DMS53 (cell line): ENCODE measurements around the gene DSG1.
"Not testable (repeated sequence)": the region's sequence is repeated elsewhere in the genome, so short reads cannot be mapped to it uniquely, and the experiment has no call there.

Experiments used
- DNase-seq: peaks from one replicate; lab custom pipeline; 2025; lab: John Stamatoyannopoulos, UW

Gene DSG1

DNA sequence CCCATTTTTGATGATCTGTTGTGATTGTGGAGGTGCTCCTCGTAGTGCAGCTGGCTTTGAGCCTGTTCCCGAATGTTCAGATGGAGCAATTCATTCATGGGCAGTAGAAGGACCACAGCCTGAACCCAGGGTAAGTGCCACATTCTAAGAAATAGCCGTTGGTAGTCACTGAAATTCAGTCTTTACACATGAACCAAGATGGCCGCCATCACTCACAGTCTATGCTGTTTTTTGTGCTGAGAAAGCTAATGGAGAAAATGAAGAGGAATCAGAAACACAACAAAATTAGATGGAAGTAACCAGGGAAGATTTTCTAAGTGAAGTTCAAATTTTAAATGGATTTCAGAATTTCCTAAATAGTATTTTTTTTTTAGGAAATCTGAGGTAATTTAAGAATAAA lies 25.5 kb downstream of the DSG1 start:
- no peak for DNase-seq

DNA sequence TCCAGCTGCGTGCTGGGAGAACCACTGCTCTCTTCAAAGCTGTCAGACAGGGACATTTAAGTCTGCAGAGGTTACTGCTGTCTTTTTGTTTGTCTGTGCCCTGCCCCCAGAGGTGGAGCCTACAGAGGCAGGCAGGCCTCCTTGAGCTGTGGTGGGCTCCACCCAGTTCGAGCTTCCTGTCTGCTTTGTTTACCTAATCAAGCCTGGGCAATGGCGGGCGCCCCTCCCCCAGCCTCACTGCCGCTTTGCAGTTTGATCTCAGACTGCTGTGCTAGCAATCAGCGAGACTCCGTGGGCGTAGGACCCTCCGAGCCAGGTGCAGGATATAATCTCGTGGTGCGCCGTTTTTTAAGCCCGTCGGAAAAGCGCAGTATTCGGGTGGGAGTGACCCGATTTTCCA lies 35.4 kb downstream of the DSG1 start:
- not testable (repeated sequence) for DNase-seq

DNA sequence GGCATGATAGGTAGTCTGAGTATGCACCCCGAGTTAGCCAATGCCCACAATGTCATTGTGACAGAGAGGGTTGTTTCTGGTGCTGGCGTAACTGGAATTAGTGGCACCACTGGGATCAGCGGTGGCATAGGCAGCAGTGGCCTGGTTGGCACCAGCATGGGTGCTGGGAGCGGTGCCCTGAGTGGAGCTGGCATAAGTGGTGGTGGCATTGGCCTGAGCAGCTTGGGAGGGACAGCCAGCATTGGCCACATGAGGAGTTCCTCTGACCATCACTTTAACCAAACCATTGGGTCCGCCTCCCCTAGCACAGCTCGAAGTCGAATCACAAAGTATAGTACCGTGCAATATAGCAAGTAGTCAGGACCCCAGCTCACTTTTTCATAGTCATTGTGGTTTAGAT lies 37.0 kb downstream of the DSG1 start:
- no peak for DNase-seq

DNA sequence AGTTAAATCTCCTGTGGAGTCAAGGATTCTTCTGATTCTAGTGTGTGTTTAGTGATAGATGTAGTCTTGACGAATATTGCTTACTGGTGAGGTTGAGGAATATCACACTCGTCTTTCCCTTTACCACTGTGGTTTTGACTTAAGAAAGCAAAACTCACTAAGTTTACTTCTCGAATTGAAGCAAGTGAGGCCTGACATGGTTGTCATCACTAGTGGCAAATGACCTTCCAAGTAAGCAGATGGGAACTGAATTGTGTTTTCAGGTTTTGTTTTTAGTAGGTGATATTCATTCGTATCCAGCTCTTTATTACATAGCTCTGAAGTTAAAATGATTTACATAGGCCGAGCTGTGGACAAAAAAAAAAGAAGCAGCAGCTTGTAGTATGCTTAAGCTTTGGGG lies 38.1 kb downstream of the DSG1 start:
- DNase-seq: no peak

DNA sequence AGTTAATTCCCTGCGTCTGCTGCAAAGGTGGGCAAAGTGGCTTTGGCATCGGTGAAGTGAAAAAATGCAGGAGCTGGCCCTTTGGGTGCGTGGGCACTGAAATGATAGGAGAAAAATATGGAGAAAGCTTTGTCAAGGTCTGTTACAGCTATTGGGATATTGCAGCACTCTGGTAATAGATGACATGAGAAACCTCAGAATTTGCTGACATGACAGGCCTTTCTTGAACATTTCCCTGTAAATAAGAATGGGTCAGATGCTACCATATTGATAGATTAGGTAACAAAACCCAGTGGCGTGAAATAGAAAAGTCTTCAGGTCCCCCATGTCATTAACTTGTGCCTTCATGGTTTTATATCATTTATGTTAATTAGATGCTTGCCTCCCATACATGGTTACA lies 46.2 kb downstream of the DSG1 start:
- DNase-seq: no peak

DNA sequence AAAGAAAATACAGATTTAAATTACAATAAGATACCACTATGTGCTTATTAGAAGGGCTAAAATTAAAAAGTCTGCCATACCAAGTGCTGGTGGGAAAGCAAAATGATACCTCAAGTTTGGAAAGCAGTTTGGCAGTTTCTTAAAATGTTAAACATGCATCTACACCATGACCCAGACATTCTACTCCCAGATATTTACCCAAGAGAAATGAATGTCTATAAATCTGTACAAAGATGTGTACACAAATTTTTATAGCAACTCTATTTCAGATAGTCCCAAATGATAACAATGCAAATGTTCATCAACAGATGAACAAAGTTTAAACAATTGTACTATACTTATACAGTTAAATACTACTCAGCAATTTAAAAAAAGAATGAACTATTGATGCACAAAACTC lies 51.5 kb downstream of the DSG1 start:
- DNase-seq: no peak

DNA sequence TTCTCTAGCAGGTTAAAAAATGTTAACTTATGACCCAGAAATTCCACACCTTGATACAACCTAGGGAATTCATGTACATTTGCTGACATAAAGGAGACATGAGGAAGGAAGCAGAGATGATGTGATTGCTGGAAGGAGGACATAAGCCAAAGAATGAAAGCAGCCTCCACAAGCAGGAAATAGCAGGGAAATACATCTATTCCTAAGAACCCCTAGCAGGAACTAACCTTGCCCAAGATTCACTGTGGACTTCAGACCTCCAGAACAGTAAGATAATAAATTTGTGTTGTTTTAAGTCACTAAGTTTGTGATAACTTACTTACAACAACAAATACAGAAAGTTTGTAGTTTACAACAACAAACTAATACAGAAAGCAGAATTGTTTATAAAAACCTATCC lies 54.0 kb downstream of the DSG1 start:
- DNase-seq: peak; percentile 21

DNA sequence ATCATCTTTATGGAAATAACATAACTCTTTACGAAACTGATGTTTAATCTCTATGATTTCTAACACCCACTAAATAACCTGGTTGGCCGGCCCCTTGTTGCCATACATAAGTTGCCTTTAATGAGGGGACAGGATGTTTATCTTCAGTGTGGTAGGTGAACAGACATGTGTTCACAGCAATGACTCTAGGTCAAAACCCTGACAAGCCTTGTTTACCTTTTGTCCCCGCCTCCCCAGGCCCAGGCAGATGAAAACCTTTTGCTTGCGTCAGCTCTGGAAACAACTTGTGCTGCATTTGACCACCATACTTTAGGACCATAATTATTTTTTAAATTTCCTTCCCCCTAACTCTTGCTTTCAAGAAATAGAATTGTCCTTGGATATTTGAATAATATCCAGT lies 55.7 kb downstream of the DSG1 start:
- DNase-seq: peak; percentile 75

DNA sequence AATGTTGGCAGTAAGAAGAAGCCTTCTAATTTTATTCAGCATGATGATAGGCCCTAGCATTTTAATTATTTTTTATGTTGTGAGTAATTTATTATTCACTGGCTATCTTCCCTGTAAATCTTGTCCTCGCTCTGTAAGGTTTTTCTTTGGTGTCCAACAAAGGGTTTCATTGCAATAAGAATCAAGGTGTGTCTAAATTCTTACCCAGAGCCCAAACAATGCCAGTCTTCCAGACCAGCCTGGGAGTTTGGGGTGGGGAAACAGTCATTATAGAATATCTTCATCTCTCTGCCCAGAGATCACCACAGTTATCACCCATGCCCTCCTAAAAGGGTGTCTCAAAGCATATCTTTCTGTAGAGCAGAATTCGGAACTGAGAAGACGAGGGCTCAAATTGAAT lies 58.5 kb downstream of the DSG1 start, which contains the start of gene DSG4:
Gene DSG4, plus strand, starts transcription at position 301 of the 400 bp plus-strand sequence. CDS start 135 bp downstream, outside the sequence.
- no peak for DNase-seq

DNA sequence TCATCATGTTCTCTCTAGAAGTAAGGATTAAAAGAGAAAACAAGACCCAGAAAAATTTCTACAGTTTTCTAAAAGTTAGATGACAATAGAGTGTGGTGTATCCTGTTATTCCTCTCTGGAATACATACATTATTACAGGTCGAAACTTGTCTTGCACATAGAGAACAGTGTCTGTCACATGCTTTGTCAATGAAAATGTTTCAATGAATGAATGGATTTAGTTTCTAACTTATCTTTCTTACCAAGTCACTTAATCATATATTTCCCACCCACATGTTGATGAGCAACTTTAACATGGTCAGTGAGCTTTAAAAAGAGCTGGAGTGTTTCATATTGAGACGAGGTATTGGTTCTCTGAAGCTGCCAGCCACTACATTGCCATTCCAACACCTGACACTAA lies 63.0 kb downstream of the DSG1 start:
- no peak for DNase-seq

DNA sequence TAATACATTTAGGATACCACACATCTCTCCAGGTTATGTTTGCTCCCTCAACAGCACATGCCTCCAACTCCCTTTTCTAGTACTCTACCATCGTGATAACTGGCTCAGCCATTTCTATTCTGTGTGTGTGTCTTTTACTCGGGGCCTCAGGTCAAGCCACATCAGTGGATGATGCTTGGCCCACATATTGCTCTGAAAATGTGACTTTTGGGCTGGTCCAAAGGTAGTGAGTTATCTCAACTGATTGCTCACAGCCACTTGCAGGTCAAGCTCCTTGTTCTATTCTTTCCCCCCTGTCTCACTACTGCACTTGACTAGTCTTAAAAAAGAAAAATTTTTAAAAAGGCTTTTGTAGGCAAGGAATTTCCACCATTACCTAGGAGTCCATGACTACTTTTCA lies 64.1 kb downstream of the DSG1 start:
- no peak for DNase-seq

DNA sequence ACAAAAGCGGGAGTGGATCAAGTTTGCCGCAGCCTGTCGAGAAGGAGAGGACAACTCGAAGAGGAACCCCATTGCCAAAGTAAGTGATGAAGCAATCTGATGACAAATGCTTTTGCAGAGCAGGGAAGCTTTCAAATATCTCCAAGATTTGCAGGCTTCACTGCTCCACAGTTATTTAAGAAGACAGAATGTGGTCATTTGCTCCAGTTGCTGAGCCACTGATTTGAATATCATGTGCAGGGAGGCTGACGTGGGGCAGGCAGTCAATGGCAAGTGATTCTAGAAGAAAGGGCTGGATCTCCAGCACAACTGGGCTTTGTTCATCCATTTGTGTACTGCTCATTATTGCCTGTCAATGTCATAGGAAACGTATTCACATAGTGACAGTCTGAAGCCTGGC lies 68.8 kb downstream of the DSG1 start:
- DNase-seq: no peak

DNA sequence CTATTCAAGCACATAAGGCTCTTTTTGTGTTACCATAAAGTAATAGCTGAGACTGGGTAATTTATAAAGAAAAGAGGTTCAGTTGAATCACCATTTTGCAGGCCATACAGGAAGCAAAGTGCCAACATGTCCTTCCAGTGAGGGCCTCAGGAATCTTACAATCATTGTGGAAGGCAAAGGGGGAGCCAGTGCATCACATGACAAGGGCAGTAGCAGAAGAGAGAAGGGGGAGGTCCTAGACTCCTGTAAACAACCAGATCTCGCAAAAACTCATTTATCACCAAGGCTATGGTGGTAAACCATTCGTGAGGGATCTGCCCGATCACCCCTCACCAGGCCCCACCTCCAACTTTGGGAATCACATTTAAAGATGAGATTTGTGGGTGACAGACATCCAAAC lies 75.3 kb downstream of the DSG1 start:
- no peak for DNase-seq

DNA sequence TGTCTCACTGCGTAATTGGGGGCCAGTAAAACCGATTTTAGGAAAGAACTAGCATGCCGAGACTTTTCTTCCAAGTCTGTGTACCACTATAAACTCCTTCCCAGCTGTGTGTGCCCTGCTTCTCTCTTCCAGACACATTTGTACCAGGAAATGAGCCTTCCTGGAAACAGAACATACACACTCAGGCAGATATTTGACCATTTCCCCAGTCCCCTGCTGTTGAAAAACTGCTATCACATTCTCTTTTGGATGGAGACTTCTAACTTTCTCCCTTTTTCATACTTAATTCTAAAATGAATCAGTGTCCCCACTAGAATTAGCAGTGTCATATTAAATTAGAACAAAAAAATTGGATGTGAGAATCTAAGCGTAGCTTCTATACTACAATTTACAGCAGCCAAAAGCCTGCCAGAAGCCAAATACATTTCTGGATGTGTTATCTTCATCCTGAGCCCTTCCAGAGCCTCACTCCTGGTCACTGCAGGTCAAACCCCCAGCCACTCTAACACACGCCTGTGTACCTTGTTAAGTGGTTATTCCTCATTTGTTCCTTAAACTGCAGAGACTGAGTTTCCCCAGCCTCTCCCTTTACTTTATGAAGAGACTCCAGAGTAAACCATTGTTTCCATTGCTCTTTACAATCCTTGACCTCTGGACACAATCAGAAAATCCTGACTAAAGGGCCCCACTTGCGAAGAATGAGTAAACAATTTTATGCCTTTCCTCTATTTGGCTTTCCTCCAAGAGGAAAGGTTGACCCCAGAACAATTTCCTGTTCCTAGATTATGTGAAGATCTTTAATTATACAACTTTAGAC lies 79.0 kb downstream of the DSG1 start:
- DNase-seq: peak; percentile 83

DNA sequence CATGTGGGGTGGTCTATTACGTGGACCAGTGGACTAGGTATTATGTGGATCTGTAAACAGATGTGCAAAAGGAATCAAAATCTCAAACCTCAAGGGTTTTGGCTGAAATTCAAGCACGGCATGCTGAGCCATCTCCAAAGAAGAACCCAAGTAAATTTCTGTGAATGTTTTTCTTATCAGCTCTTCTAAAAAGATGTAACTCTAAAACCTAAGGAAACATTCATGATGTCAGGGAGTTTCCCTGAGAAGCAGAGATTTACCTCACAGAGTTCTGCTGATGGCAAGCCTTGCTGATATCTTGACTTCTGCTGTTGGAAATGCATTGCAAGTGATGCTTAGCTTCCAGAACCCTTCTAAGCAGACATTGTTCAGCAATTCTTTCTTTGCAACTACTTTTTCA lies 80.2 kb downstream of the DSG1 start:
- DNase-seq: peak; percentile 50

DNA sequence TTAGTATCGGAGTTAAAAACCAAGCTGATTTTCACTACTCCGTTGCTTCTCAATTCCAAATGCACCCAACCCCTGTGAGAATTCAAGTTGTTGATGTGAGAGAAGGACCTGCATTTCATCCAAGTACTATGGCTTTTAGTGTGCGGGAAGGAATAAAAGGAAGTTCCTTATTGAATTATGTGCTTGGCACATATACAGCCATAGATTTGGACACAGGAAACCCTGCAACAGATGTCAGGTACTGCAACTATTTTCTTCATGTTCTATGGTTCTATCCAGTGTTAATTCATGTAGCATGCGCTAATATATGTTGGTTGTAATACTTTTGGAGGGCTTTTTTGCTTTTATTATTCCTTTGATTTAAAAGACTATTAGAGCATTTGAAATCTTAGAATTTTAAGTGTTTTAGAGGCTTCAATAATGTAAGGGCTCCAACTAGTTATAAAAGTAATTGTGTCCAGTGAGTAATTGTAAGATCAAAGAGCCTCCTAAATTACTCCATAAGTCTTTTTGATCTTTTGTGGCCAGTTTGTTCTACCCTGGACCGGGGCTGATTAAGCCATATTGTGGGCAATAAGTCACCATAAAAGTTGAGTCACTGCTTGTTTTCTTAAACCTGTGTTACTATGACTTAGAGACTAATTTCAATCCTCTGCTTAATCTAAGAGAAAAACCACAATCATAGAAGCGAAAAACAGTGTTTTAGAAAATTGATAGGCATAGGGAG lies 81.5 kb downstream of the DSG1 start:
- DNase-seq: peak; percentile 63

DNA sequence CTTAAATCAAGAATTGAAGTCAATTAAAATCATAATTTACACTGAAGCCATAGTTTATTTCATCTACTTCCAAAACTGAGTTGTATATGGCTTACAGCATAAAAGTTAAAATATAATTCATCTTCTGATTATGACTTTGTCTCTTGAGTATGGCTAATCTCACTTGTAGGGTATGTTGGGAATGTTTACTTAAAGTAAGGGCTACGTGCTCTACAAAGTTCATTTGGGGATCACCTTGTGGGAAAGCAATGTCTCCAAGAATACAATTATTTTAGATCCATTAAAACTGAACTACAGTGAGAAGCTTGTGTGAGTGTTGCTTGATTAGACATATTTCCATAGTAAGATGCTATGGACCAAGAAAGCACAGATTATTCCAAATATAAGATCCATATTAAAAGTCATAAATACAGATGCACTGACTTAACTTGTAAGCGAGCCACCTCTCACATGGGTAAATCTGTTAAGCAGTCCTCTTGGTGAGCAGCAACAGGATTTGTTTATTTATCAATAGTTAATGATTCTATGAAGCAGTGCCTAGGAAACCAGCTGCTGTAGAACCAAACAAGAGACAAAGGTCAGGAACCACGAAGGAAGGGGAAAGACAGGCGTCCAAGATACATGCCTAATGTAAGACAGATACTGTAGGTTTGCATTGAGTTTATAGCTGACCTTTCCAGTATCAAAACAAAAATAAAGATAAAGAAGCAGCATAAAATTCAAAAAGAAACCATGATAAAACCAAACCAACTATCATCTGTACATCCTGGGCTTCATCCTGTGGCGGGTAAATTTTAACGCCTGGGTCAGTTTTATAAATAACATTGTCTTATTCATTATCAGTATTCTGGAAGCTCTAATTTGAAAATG lies 83.4 kb downstream of the DSG1 start:
- peak; percentile 93 for DNase-seq

DNA sequence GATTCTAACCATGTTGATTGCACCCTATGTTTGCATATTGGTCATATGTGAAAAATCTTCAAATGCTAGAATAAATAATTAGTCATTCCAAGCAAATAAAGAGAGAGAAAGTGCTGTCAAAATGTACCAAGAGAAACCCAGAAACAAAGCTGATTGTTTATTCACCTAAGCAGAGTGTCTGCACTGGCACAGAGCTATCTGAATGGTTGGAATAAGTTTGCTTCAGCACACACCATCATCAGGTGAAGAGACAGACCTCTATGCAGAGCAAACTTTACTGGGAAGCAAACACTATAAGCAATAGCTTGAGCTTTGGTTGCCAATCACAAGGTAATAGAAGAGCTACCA lies 84.0 kb downstream of the DSG1 start:
- DNase-seq: peak; percentile 88

DNA sequence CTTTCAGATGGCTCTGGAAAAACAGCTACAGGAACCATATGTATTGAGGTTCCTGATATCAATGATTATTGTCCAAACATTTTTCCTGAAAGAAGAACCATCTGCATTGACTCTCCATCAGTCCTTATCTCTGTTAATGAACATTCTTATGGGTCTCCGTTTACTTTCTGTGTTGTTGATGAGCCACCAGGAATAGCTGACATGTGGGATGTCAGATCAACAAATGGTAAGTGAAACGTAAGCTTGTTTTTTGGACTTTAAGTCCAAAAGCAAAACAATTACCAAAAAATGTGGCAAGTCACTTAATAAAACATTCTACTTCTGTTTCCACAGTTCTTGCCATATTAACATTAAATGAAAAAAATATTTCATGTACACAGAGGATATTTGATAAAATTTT lies 85.4 kb downstream of the DSG1 start:
- peak; percentile 35 for DNase-seq
